HG02759 (cell line): ENCODE measurements around the gene SORCS2.

Source experiments
- ATAC-seq: cut with Tn5 transposase; IDR thresholded peaks from one replicate; pipeline ENCODE4 v1.9.1; 2021; ENCODE audit warnings: mild to moderate bottlenecking, moderate library complexity; ENCODE audit not compliant: unreplicated experiment

SORCS2 gene

GRCh38 chr4:7761720-7762119 lies 569.4 kb downstream of the SORCS2 start:
- peak; percentile 86 for ATAC-seq

- ATAC-seq: no peak
These were observed 570.2 kb downstream of the SORCS2 start for GRCh38 chr4:7762376-7763030.

- ATAC-seq: no peak
These were observed 570.8 kb downstream of the SORCS2 start for GRCh38 chr4:7763106-7763505.

- ATAC-seq: no peak
These were observed 571.5 kb downstream of the SORCS2 start for GRCh38 chr4:7763788-7764187.

GRCh38 chr4:7764466-7764865 lies 572.1 kb downstream of the SORCS2 start:
- no peak for ATAC-seq

GRCh38 chr4:7765666-7766065 lies 573.3 kb downstream of the SORCS2 start:
- no peak for ATAC-seq

GRCh38 chr4:7766086-7766485 lies 573.7 kb downstream of the SORCS2 start:
- no peak for ATAC-seq

- no peak for ATAC-seq
These were observed 574.5 kb downstream of the SORCS2 start for GRCh38 chr4:7766661-7767345.

- ATAC-seq: no peak
These were observed 575.2 kb downstream of the SORCS2 start for GRCh38 chr4:7767526-7767925.

GRCh38 chr4:7767966-7768365 lies 575.6 kb downstream of the SORCS2 start:
- ATAC-seq: no peak

GRCh38 chr4:7768736-7769135 lies 576.4 kb downstream of the SORCS2 start:
- ATAC-seq: no peak

GRCh38 chr4:7769396-7770223 lies 577.3 kb downstream of the SORCS2 start:
- ATAC-seq: no peak

- ATAC-seq: no peak
These were observed 578.1 kb downstream of the SORCS2 start for GRCh38 chr4:7770224-7771050.

GRCh38 chr4:7771056-7771455 lies 578.7 kb downstream of the SORCS2 start:
- ATAC-seq: no peak

- ATAC-seq: peak; percentile 89
These were observed 579.5 kb downstream of the SORCS2 start for GRCh38 chr4:7771541-7772507.

- ATAC-seq: no peak
These were observed 580.5 kb downstream of the SORCS2 start for GRCh38 chr4:7772711-7773385.

- ATAC-seq: no peak
These were observed 581.3 kb downstream of the SORCS2 start for GRCh38 chr4:7773401-7774180.
